AG04449 (cell line): ENCODE data around the gene TMEM40.
"Not testable (repeated sequence)": the region's sequence is repeated elsewhere in the genome, so short reads cannot be mapped to it uniquely, and the experiment has no call there.

Source experiments
- CTCF ChIA-PET: fragments of 350-600 bp; formaldehyde crosslinking; extraction: SDS; loops from one replicate; lab custom pipeline; 2021; ENCODE audit warnings: antibody characterized with exemption; lab: Yijun Ruan, JAX
- POLR2A ChIA-PET: fragments of 400-600, 350-600 bp; formaldehyde crosslinking; extraction: SDS; loops from one replicate; lab custom pipeline; 2020; ENCODE audit warnings: antibody characterized with exemption, inconsistent platforms; lab: Yijun Ruan, JAX
- DNase-seq: peaks from one replicate; pipeline ENCODE4 v3.0.0-alpha.2; 2010; ENCODE audit warnings: low read depth, low spot score
- H3K4me3 ChIP-seq: 2 replicates; pipeline ENCODE4 v1.5.1; 2011; ENCODE audit warnings: low read depth, mild to moderate bottlenecking, control low read depth, low read length
- CTCF ChIP-seq: IDR thresholded peaks from one replicate; pipeline ENCODE4 v1.5.1; 2011; ENCODE audit warnings: mild to moderate bottlenecking, moderate library complexity, low read length, control low read depth, inconsistent platforms; ENCODE audit not compliant: insufficient read depth; ENCODE audit errors: missing control alignments

Gene TMEM40

GRCh38 chr3:12780751-12781150, 21.7 kb upstream of the TMEM40 start:
- CTCF ChIA-PET, result interaction anchor here (0.7 to 1.6 kb wide), 3 partner anchors 9 to 61 kb away, joined by 3 to 7 read pairs (median 3); no protein-coding TSS in a partner anchor
- POLR2A ChIA-PET, result no interaction called here
- no peak for TF ChIP-seq CTCF
- no peak for DNase-seq
- H3K4me3 ChIP-seq, result no peak overlapping the region

GRCh38 chr3:12777171-12777570, 18.1 kb upstream of the TMEM40 start:
- no peak overlapping the region for H3K4me3 ChIP-seq
- CTCF ChIA-PET, result interaction anchor here (1.5 to 2.9 kb wide), 2 partner anchors 10 to 14 kb away, joined by 3 to 21 read pairs; no protein-coding TSS in a partner anchor
- POLR2A ChIA-PET, result no interaction called here
- no peak for DNase-seq
- no peak for TF ChIP-seq CTCF

GRCh38 chr3:12775970-12776369, 16.9 kb upstream of the TMEM40 start:
- CTCF ChIA-PET, result interaction anchor here (0.9 to 2.8 kb wide), 2 partner anchors 11 to 69 kb away, joined by 3 to 12 read pairs; no protein-coding TSS in a partner anchor
- H3K4me3 ChIP-seq, DNase-seq, POLR2A ChIA-PET: not testable (repeated sequence)

DNA sequence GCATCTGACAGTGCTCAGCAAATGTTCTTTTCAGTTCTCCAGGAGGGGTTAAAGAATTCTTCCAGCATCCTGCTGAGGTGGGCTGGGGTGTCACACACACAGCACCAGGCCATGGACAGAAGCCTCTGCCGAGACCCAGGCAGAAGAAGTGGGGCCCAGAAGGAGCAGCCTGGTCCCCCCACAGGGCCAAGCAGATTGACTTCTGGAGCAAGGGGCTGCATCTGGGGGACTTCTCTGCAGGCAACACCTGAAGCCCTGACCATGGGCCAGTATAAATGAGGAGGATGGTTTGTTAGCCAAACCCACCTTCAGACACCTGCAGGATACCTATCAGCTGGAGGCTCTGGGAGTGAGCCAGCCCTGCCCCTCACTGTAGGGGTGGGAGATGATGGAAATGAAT, 16.2 kb upstream of the TMEM40 start:
- TF ChIP-seq CTCF, result no peak
- no peak for DNase-seq
- ChIA-PET CTCF (interaction anchor here (0.7 to 2.8 kb wide), 4 partner anchors 12 to 69 kb away, joined by 3 to 12 read pairs (median 3); no protein-coding TSS in a partner anchor), POLR2A (no interaction called here)
- H3K4me3 ChIP-seq, result no peak overlapping the region

GRCh38 chr3:12774619-12775018, 15.6 kb upstream of the TMEM40 start:
- POLR2A ChIA-PET, result no interaction called here
- no peak for DNase-seq
- CTCF ChIA-PET, result interaction anchor here (0.7 to 2.8 kb wide), 4 partner anchors 11 to 67 kb away, joined by 3 to 12 read pairs (median 4); no protein-coding TSS in a partner anchor
- no peak overlapping the region for H3K4me3 ChIP-seq
- TF ChIP-seq CTCF, result no peak

- ChIA-PET POLR2A (interaction anchor here (0.6 kb wide), 1 partner anchor 21 kb away, joined by 3 read pairs; no protein-coding TSS in a partner anchor), CTCF (interaction anchor here (1.0 to 2.8 kb wide), 3 partner anchors 10 to 37 kb away, joined by 3 to 12 read pairs (median 5); no protein-coding TSS in a partner anchor)
- TF ChIP-seq CTCF, result no peak
Observed at GRCh38 chr3:12773710-12774086, 14.6 kb upstream of the TMEM40 start.

GRCh38 chr3:12773030-12773709, 14.1 kb upstream of the TMEM40 start:
- TF ChIP-seq CTCF, result no peak
- H3K4me3 ChIP-seq, result no peak overlapping the region
- POLR2A ChIA-PET, result interaction anchor here (0.6 kb wide), 1 partner anchor 21 kb away, joined by 3 read pairs; no protein-coding TSS in a partner anchor
- CTCF ChIA-PET, result interaction anchor here (1.0 kb wide), 1 partner anchor 37 kb away, joined by 3 read pairs; no protein-coding TSS in a partner anchor
- no peak for DNase-seq

More at GRCh38 chr3:12773710-12774086, 14.6 kb upstream of the TMEM40 start:
- no peak overlapping the region for H3K4me3 ChIP-seq
- DNase-seq, result no peak
